Myocyte (in vitro differentiated cells): Measurements from ENCODE around the gene SPATA21. TPM values are rescaled to one million over a fixed set of nuclear protein-coding genes. Genes with fewer than 3 reads are reported as not detected.

ENCODE experiments used
- DNase-seq: peaks from one replicate; pipeline ENCODE4 v3.0.0-alpha.2; 2012; ENCODE audit warnings: low read depth
- total RNA-seq: library from RNA; depleted of rRNA; stranded (reverse); fragments of >200 nt; gene quantifications from 2 replicates; pipeline ENCODE4 v1.2.3, GENCODE V29; 2014

Gene SPATA21
- total RNA-seq, 1 donor from 2014 or later = not detected

DNA sequence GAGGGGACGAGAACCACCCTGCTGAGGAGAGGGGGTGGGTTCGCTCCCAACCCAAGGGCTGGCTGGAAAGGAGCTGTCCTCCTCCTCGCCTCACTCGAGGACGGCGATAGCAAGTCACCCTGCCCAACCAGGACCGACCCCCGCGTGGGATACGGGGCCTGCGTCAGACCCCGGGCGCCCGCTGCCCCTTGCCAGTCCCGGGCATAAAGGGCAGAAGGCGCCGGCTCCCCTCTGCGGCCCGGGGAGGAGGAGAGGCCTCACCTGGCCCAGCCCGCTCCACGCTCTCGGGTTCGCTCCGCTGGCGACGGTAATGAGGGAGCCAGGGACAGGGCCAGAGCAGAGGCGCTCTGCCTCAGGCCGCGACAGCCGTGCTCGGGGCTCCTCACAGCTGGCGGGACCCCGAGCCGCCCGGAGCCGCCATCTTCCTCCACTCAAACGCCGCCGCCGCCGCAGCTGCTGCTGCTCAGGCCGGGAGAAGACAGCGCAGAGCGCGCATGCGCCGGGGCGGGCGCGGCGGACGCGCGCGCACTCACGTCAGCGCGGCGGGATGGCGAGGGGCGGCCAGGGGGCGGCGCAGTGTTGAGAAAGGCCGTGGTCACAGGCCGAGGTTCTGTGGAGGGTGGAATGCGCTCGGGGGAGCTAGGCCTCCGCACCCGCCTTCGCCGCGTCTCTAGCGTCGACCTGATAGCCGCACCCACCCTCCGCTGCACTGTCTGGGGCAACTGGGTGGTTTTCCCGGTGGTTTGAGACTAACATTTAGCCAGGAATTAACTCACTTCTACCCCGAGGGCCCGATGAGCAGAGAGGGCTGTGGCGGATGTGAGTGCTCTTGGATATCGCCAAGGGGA lies 85.0 kb downstream of the SPATA21 start, which contains the start of gene FBXO42:
FBXO42 (minus strand) TSS at position 487 of the 848 bp plus-strand sequence. CDS start 37,062 bp downstream, outside the sequence.
- DNase-seq = peak; percentile 93

GRCh38 chr1:16351456-16351993 lies 85.7 kb downstream of the SPATA21 start:
- DNase-seq = peak; percentile 22

DNA sequence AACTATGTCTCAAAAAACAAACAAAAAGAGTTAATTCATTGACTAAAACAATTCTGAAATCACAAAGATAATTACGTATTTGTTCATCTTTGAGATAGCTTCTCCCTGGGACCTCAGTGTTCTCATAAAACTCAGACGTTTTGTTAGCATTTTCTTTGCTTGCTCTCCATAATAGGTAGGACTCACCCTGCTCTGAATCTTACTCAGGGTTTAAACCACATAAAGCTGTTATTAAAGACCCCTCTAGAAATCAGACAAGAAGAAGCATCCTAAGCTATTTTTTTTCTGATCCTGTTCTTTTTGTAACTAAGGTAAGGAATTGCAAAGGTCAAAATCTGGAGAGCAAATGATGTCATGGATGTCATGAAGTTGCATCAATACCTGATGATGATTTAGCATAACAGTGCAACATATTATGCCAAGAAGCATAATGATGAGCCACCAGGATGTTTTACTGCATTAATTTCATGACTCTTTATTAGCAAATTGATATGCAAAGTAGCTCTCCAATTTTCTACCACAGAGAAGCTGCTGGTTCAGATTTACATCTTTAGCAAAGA lies 87.3 kb downstream of the SPATA21 start:
- DNase-seq = no peak

Other genes starting within 250 kb of the SPATA21 start
- gene ARHGEF19, start 224.8 kb downstream of the SPATA21 start, total RNA-seq = 0.31 and 0.67 TPM in 2 replicates
- gene CPLANE2, start 200.2 kb downstream of the SPATA21 start, total RNA-seq = 11.3 and 16.3 TPM in 2 replicates
- 14.8 and 17.7 TPM in 2 replicates for gene FBXO42, start 84.9 kb downstream of the SPATA21 start, total RNA-seq
- 76.2 and 79.3 TPM in 2 replicates for gene SZRD1, start 70.2 kb downstream of the SPATA21 start, total RNA-seq
- gene NECAP2, start 3.3 kb upstream of the SPATA21 start, total RNA-seq = 21.4 and 26.5 TPM in 2 replicates
- not detected in 2 replicates for gene RNU1-1, start 76.9 kb upstream of the SPATA21 start, total RNA-seq
- gene NBPF1, start 176.1 kb upstream of the SPATA21 start, total RNA-seq = 20.1 and 35.1 TPM in 2 replicates
- gene RNU1-3, start 229.5 kb upstream of the SPATA21 start, total RNA-seq = not detected in 2 replicates